ENCODE results near the gene SYNPO2. TPM values are rescaled to one million over a fixed set of nuclear protein-coding genes. Genes with fewer than 3 reads are reported as not detected.

Gene SYNPO2
- total RNA-seq, 5 donors from 2014 or later (not counting 1 experiment from before 2014, with no cell fraction given), result 0.21 to 1.6 (median 1.2) TPM

- no peak for DNase-seq
- whole genome bisulfite sequencing (ENCODE audit: insufficient coverage), result 80% methylated on average over 4 of the region's 5 CpGs
- Histone ChIP-seq H3K9me3 (no peaks in the 10 kb centered on the region), H3K4me3 (ENCODE audit: control insufficient read depth in 1 of 2, extremely low read depth in 1 of 2, low read length in 1 of 2) (no peak overlapping the region), H3K36me3 (ENCODE audit: control insufficient read depth in 2 of 2, extremely low read depth in 1 of 2, insufficient read depth in 1 of 2, low read length in 1 of 2) (no peaks in the 10 kb centered on the region), H3K27me3 (replicated peaks in 1 of 2; ENCODE audit: control insufficient read depth in 2 of 2, extremely low read depth in 1 of 2, insufficient read depth in 2 of 2, low read length in 1 of 2) (no peaks in the 10 kb centered on the region), H3K4me1 (ENCODE audit: control insufficient read depth in 1 of 2, extremely low read depth in 1 of 2, insufficient read depth in 2 of 2, low read length in 2 of 2) (no peaks in the 10 kb centered on the region), H3K27ac (ENCODE audit: low read length) (no peak overlapping the region)
- ATAC-seq (replicated peaks in 1 of 4), result no peak
- POLR2A ChIA-PET, result no interaction called here
- H3K27ac Mint-ChIP-seq, result no peak overlapping the region
- CTCF ChIA-PET, result no interaction called here
- no peak overlapping the region for H3K4me3 Mint-ChIP-seq
- H3K4me1 Mint-ChIP-seq, result no peaks in the 10 kb centered on the region
- no peaks in the 10 kb centered on the region for H3K9me3 Mint-ChIP-seq
- H3K27me3 Mint-ChIP-seq, result peaks cover 5 to 6% of the 10 kb centered on the region in 2 donors
- no peaks in the 10 kb centered on the region for H3K36me3 Mint-ChIP-seq
Measured at GRCh38 chr4:118991686-118992085, 103.0 kb downstream of the SYNPO2 start.

- CTCF ChIA-PET, result no interaction called here
Measured at GRCh38 chr4:118992149-118992548, 103.5 kb downstream of the SYNPO2 start.

GRCh38 chr4:118993333-118993732, 104.7 kb downstream of the SYNPO2 start:
- DNase-seq (no peak), ATAC-seq (replicated peaks in 1 of 4) (no peak)
- Histone ChIP-seq H3K4me3 (ENCODE audit: control insufficient read depth in 1 of 2, extremely low read depth in 1 of 2, low read length in 1 of 2) (no peak overlapping the region), H3K27ac (ENCODE audit: low read length) (no peak overlapping the region), H3K4me1 (ENCODE audit: control insufficient read depth in 1 of 2, extremely low read depth in 1 of 2, insufficient read depth in 2 of 2, low read length in 2 of 2) (no peaks in the 10 kb centered on the region), H3K9me3 (no peaks in the 10 kb centered on the region), H3K36me3 (ENCODE audit: control insufficient read depth in 2 of 2, extremely low read depth in 1 of 2, insufficient read depth in 1 of 2, low read length in 1 of 2) (no peaks in the 10 kb centered on the region), H3K27me3 (replicated peaks in 1 of 2; ENCODE audit: control insufficient read depth in 2 of 2, extremely low read depth in 1 of 2, insufficient read depth in 2 of 2, low read length in 1 of 2) (no peaks in the 10 kb centered on the region)
- no CpG with 5 or more reads among the region's 2 CpGs for WGBS (ENCODE audit: insufficient coverage)
- H3K27ac Mint-ChIP-seq, result no peak overlapping the region
- CTCF ChIA-PET, result no interaction called here
- H3K4me3 Mint-ChIP-seq, result no peak overlapping the region
- H3K9me3 Mint-ChIP-seq, result no peaks in the 10 kb centered on the region
- no peaks in the 10 kb centered on the region for H3K36me3 Mint-ChIP-seq
- POLR2A ChIA-PET, result no interaction called here
- H3K27me3 Mint-ChIP-seq, result peaks cover 5 to 8% of the 10 kb centered on the region in 2 donors
- no peaks in the 10 kb centered on the region for H3K4me1 Mint-ChIP-seq

More at GRCh38 chr4:118992149-118992548, 103.5 kb downstream of the SYNPO2 start:
- peaks cover 5 to 6% of the 10 kb centered on the region in 2 donors for H3K27me3 Mint-ChIP-seq
- POLR2A ChIA-PET, result interaction anchor here in 1 of 2 donors (0.6 kb wide), 1 partner anchor 68 kb away, joined by 15 read pairs; no protein-coding TSS in a partner anchor
- H3K4me3 ChIP-seq (ENCODE audit: control insufficient read depth in 1 of 2, extremely low read depth in 1 of 2, low read length in 1 of 2), result no peak overlapping the region
- no peaks in the 10 kb centered on the region for H3K9me3 ChIP-seq
- H3K36me3 Mint-ChIP-seq, result no peaks in the 10 kb centered on the region
- H3K9me3 Mint-ChIP-seq, result no peaks in the 10 kb centered on the region
- no peaks in the 10 kb centered on the region for H3K4me1 ChIP-seq (ENCODE audit: control insufficient read depth in 1 of 2, extremely low read depth in 1 of 2, insufficient read depth in 2 of 2, low read length in 2 of 2)
- no peak overlapping the region for H3K27ac ChIP-seq (ENCODE audit: low read length)
- no peak overlapping the region for H3K4me3 Mint-ChIP-seq
- no peak for ATAC-seq (replicated peaks in 1 of 4)
- no peak overlapping the region for H3K27ac Mint-ChIP-seq
- no CpG with 5 or more reads among the region's 1 CpG for WGBS (ENCODE audit: insufficient coverage)
- H3K4me1 Mint-ChIP-seq, result no peaks in the 10 kb centered on the region
- no peak for DNase-seq
- H3K36me3 ChIP-seq (ENCODE audit: control insufficient read depth in 2 of 2, extremely low read depth in 1 of 2, insufficient read depth in 1 of 2, low read length in 1 of 2), result no peaks in the 10 kb centered on the region
- no peaks in the 10 kb centered on the region for H3K27me3 ChIP-seq (replicated peaks in 1 of 2; ENCODE audit: control insufficient read depth in 2 of 2, extremely low read depth in 1 of 2, insufficient read depth in 2 of 2, low read length in 1 of 2)

GRCh38 chr4:118994030-118994429, 105.4 kb downstream of the SYNPO2 start:
- ChIA-PET POLR2A (no interaction called here), CTCF (no interaction called here)
- Mint-ChIP-seq H3K27me3 (peaks cover 5 to 11% of the 10 kb centered on the region in 2 donors), H3K36me3 (no peaks in the 10 kb centered on the region), H3K27ac (no peak overlapping the region), H3K4me3 (no peak overlapping the region), H3K9me3 (no peaks in the 10 kb centered on the region), H3K4me1 (no peaks in the 10 kb centered on the region)
- Histone ChIP-seq H3K27me3 (replicated peaks in 1 of 2; ENCODE audit: control insufficient read depth in 2 of 2, extremely low read depth in 1 of 2, insufficient read depth in 2 of 2, low read length in 1 of 2) (no peaks in the 10 kb centered on the region), H3K36me3 (ENCODE audit: control insufficient read depth in 2 of 2, extremely low read depth in 1 of 2, insufficient read depth in 1 of 2, low read length in 1 of 2) (no peaks in the 10 kb centered on the region), H3K9me3 (no peaks in the 10 kb centered on the region), H3K4me1 (ENCODE audit: control insufficient read depth in 1 of 2, extremely low read depth in 1 of 2, insufficient read depth in 2 of 2, low read length in 2 of 2) (no peaks in the 10 kb centered on the region), H3K27ac (ENCODE audit: low read length) (no peak overlapping the region), H3K4me3 (ENCODE audit: control insufficient read depth in 1 of 2, extremely low read depth in 1 of 2, low read length in 1 of 2) (no peak overlapping the region)
- DNase-seq (no peak), ATAC-seq (replicated peaks in 1 of 4) (no peak)
- 80% methylated on average over 2 of the region's 5 CpGs for WGBS (ENCODE audit: insufficient coverage)

- no peaks in the 10 kb centered on the region for H3K9me3 ChIP-seq
- no peak for ATAC-seq (replicated peaks in 1 of 4)
- 96% methylated on average over 2 of the region's 4 CpGs for WGBS (ENCODE audit: insufficient coverage)
- no peaks in the 10 kb centered on the region for H3K36me3 ChIP-seq (ENCODE audit: control insufficient read depth in 2 of 2, extremely low read depth in 1 of 2, insufficient read depth in 1 of 2, low read length in 1 of 2)
- POLR2A ChIA-PET, result no interaction called here
- no peaks in the 10 kb centered on the region for H3K4me1 ChIP-seq (ENCODE audit: control insufficient read depth in 1 of 2, extremely low read depth in 1 of 2, insufficient read depth in 2 of 2, low read length in 2 of 2)
- H3K4me1 Mint-ChIP-seq, result no peaks in the 10 kb centered on the region
- H3K27ac ChIP-seq (ENCODE audit: low read length), result no peak overlapping the region
- no peaks in the 10 kb centered on the region for H3K27me3 ChIP-seq (replicated peaks in 1 of 2; ENCODE audit: control insufficient read depth in 2 of 2, extremely low read depth in 1 of 2, insufficient read depth in 2 of 2, low read length in 1 of 2)
- H3K4me3 ChIP-seq (ENCODE audit: control insufficient read depth in 1 of 2, extremely low read depth in 1 of 2, low read length in 1 of 2), result no peak overlapping the region
- H3K9me3 Mint-ChIP-seq, result no peaks in the 10 kb centered on the region
- DNase-seq, result no peak
- CTCF ChIA-PET, result no interaction called here
- H3K27ac Mint-ChIP-seq, result no peak overlapping the region
- peaks cover 7 to 15% of the 10 kb centered on the region in 2 donors for H3K27me3 Mint-ChIP-seq
- no peak overlapping the region for H3K4me3 Mint-ChIP-seq
- no peaks in the 10 kb centered on the region for H3K36me3 Mint-ChIP-seq
Measured at GRCh38 chr4:118995693-118996391, 107.2 kb downstream of the SYNPO2 start.

GRCh38 chr4:118997601-118998000, 108.9 kb downstream of the SYNPO2 start:
- H3K27me3 ChIP-seq (replicated peaks in 1 of 2; ENCODE audit: control insufficient read depth in 2 of 2, extremely low read depth in 1 of 2, insufficient read depth in 2 of 2, low read length in 1 of 2), result no peaks in the 10 kb centered on the region
- no peak overlapping the region for H3K27ac ChIP-seq (ENCODE audit: low read length)
- DNase-seq, result no peak
- peaks cover 10 to 21% of the 10 kb centered on the region in 2 donors for H3K27me3 Mint-ChIP-seq
- no peak for ATAC-seq (replicated peaks in 1 of 4)
- CTCF ChIA-PET, result no interaction called here
- POLR2A ChIA-PET, result no interaction called here
- H3K9me3 Mint-ChIP-seq, result peaks cover 0 to 2% (median 0%) of the 10 kb centered on the region in 3 donors
- no peaks in the 10 kb centered on the region for H3K36me3 ChIP-seq (ENCODE audit: control insufficient read depth in 2 of 2, extremely low read depth in 1 of 2, insufficient read depth in 1 of 2, low read length in 1 of 2)
- H3K36me3 Mint-ChIP-seq, result no peaks in the 10 kb centered on the region
- no peak overlapping the region for H3K4me3 Mint-ChIP-seq
- H3K4me1 Mint-ChIP-seq, result no peaks in the 10 kb centered on the region
- H3K27ac Mint-ChIP-seq, result no peak overlapping the region
- no peak overlapping the region for H3K4me3 ChIP-seq (ENCODE audit: control insufficient read depth in 1 of 2, extremely low read depth in 1 of 2, low read length in 1 of 2)
- H3K4me1 ChIP-seq (ENCODE audit: control insufficient read depth in 1 of 2, extremely low read depth in 1 of 2, insufficient read depth in 2 of 2, low read length in 2 of 2), result no peaks in the 10 kb centered on the region
- H3K9me3 ChIP-seq, result no peaks in the 10 kb centered on the region

All from T-cell (primary cell).